GM13977 (cell line): ENCODE measurements around the gene CFAP46.

ENCODE experiments used
- DNase-seq: peaks from one replicate; pipeline ENCODE4 v3.0.0; 2012; ENCODE audit warnings: low spot score
- in situ Hi-C: fragments of 300-500 bp; cut with MboI; formaldehyde crosslinking; loops from one replicate; pipeline ENCODE4 v1.12.0; 2022; ENCODE audit warnings: low sequenced_read_pairs, low pct_unique_long_range_greater_than_20kb, mixed read lengths, inconsistent platforms; ENCODE audit not compliant: unreplicated experiment
- TF ChIP-seq, protein P1 (sequence below): IDR thresholded peaks from 2 replicates; pipeline ENCODE4 v1.5.1; 2012; ENCODE audit warnings: mild to moderate bottlenecking, control low read depth; ENCODE audit not compliant: insufficient read depth; ENCODE audit errors: extremely low read depth, missing control alignments

The CFAP46 gene

DNA sequence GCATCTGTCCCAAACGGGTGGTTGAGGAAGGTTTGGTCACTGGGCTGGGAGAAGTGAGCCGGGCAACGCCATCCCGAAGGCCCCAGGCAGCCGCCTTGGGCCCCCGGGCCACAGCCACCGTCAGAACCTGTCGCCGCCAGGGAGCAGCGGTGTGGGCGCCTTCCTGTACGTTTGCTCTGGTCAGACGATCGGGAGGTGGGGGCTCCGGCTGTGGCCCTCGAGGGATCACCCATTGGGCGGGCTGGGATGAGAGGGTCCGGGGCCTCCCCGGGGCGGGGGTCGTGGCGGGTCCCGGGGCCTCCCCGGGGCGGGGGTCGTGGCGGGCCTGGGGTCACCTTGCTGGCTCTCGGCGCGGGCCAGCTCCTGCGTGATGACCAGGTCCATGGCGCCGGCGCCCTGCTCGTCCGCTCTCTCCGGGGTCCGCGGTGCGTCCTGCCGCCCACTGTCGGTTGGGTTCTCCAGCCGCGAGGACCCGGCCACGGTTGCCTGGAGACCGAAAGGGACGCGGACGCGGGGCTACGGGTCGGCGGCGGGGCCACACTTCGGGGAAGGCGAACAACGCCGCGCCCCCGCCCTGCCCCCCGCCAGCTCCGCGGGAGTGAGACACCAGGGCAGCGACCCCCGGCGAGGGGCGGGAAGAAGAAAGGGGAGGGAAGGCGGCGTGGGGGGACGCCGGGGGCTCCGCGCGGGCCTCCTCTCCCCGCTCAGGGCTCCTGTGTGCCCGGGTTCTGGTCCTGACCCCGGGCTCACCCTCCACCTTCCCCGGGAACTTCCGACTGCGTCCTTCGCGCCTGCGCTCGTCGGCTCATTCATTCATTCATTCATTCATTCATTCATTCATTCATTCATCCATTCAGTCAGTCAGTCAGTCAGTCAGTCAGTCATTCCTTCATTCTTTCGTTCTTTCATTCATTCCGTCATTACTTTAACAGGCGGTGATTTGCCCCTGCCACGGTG is at the start of gene CFAP46:
Gene CFAP46, minus strand, starts transcription at position 470 of the 957 bp plus-strand sequence. Its CDS starts 86 bp downstream, at position 384.
- in situ Hi-C loops, result no loop called here

DNA sequence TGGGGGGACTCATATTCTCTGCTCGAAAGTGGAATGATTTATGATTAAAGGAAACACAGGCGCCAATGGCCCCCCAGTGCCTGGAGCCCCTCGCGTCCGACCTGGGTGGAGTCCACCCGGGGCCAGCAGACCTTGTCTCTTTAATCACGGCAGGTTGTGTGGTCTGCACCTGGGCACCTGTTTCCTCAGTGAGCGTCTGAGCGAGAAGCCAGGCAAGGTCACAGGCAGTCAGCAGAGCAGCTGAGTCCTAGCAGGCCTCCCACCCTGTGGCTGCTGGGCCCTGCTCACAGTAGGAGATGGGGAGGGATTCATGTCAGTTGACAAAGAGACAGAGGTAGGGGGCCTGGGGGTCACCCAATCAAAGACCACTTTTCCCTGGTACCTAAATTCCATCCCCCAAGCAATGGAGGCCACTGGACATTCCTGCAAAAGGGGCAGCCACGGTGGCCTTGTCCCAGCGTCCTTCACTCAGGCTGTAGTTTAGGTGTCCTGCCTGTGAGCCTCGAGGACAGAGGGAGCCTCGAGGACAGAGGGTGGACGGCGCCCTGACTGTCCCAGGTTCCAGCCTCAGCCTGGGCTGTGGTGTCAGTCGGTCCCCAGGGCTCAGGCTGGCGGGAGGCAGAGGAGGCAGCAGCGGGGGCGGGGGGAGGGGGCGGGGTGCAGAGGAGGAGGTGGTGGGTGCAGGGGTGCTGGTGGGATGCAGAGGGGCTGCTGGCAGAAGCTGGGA is 49.5 kb upstream of the CFAP46 start:
- in situ Hi-C loops, result no loop called here
- TF ChIP-seq, protein P1, sequence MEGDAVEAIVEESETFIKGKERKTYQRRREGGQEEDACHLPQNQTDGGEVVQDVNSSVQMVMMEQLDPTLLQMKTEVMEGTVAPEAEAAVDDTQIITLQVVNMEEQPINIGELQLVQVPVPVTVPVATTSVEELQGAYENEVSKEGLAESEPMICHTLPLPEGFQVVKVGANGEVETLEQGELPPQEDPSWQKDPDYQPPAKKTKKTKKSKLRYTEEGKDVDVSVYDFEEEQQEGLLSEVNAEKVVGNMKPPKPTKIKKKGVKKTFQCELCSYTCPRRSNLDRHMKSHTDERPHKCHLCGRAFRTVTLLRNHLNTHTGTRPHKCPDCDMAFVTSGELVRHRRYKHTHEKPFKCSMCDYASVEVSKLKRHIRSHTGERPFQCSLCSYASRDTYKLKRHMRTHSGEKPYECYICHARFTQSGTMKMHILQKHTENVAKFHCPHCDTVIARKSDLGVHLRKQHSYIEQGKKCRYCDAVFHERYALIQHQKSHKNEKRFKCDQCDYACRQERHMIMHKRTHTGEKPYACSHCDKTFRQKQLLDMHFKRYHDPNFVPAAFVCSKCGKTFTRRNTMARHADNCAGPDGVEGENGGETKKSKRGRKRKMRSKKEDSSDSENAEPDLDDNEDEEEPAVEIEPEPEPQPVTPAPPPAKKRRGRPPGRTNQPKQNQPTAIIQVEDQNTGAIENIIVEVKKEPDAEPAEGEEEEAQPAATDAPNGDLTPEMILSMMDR, result no peak
- no peak for DNase-seq

More for the DNA sequence above, at the start of gene CFAP46:
- peak; percentile 83 for DNase-seq
- TF ChIP-seq, protein P1, result peak; percentile 1

GRCh38 chr10:132990684-132991545 is 48.5 kb upstream of the CFAP46 start:
- in situ Hi-C loops, result no loop called here

GRCh38 chr10:132989476-132990415 is 47.4 kb upstream of the CFAP46 start:
- DNase-seq, result no peak
- TF ChIP-seq, protein P1, result no peak
- in situ Hi-C loops, result no loop called here

More at GRCh38 chr10:132990684-132991545, 48.5 kb upstream of the CFAP46 start:
- no peak for DNase-seq
- TF ChIP-seq, protein P1, result no peak

DNA sequence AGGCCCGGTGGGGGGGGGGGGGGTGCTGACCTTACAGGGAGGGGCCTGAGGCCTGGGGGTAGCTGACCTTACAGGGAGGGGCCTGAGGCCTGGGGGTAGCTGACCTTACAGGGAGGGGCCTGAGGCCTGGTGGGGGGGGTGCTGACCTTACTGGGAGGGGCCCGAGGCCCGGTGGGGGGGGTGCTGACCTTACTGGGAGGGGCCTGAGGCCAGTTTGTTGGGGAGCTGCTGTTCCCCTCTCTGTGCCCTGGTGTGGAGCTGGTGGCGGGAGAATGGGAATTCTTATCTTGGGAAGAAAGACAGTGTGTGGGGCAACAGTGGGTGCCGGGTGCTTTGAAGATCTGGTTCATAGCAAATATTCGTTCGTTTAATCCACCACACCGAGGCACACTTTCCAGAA is 46.6 kb upstream of the CFAP46 start:
- DNase-seq, result no peak
- TF ChIP-seq, protein P1, result no peak
- in situ Hi-C loops, result no loop called here
